IPS-NIHi7 (cell line): ENCODE results near the gene RPS24.
"Not testable (repeated sequence)": the region's sequence is repeated elsewhere in the genome, so short reads cannot be mapped to it uniquely, and the experiment has no call there.

ENCODE experiments used
- DNase-seq: peaks from one replicate; pipeline ENCODE4 v3.0.0; 2012; ENCODE audit warnings: mixed read lengths; ENCODE audit errors: extremely low spot score

The RPS24 gene

GRCh38 chr10:78033637-78034470 lies at the start of gene RPS24:
Gene RPS24, plus strand, starts transcription at chr10:78033863. Its CDS starts 39 bp downstream, at chr10:78033902.
- DNase-seq = peak; percentile 96

GRCh38 chr10:77984986-77985385 lies 48.7 kb upstream of the RPS24 start:
- DNase-seq = no peak

GRCh38 chr10:77987671-77988255 lies 45.9 kb upstream of the RPS24 start:
- DNase-seq = no peak

- no peak for DNase-seq
These were observed 44.5 kb upstream of the RPS24 start for GRCh38 chr10:77989081-77989724.

- no peak for DNase-seq
These were observed 40.0 kb upstream of the RPS24 start for GRCh38 chr10:77993620-77994019.

GRCh38 chr10:77998780-77999179 lies 34.9 kb upstream of the RPS24 start:
- DNase-seq = not testable (repeated sequence)

GRCh38 chr10:78000206-78000605 lies 33.5 kb upstream of the RPS24 start:
- no peak for DNase-seq

GRCh38 chr10:78000956-78001472 lies 32.6 kb upstream of the RPS24 start:
- DNase-seq = no peak

- no peak for DNase-seq
These were observed 30.9 kb upstream of the RPS24 start for GRCh38 chr10:78002541-78003288.

- DNase-seq = no peak
These were observed 29.2 kb upstream of the RPS24 start for GRCh38 chr10:78004215-78005026.

GRCh38 chr10:78007172-78007571 lies 26.5 kb upstream of the RPS24 start:
- DNase-seq = no peak

GRCh38 chr10:78009662-78010061 lies 24.0 kb upstream of the RPS24 start:
- no peak for DNase-seq

GRCh38 chr10:78010278-78010677 lies 23.4 kb upstream of the RPS24 start:
- DNase-seq = no peak

GRCh38 chr10:78011065-78011464 lies 22.6 kb upstream of the RPS24 start:
- DNase-seq = no peak

- DNase-seq = no peak
These were observed 20.1 kb upstream of the RPS24 start for GRCh38 chr10:78013564-78013963.

- DNase-seq = no peak
These were observed 18.1 kb upstream of the RPS24 start for GRCh38 chr10:78015546-78015945.

GRCh38 chr10:78017856-78018255 lies 15.8 kb upstream of the RPS24 start:
- DNase-seq = no peak

GRCh38 chr10:78019264-78019663 lies 14.4 kb upstream of the RPS24 start:
- DNase-seq = no peak

GRCh38 chr10:78021201-78021600 lies 12.5 kb upstream of the RPS24 start:
- no peak for DNase-seq

GRCh38 chr10:78023741-78024140 lies 9.9 kb upstream of the RPS24 start:
- no peak for DNase-seq
